ENCODE data around the gene SEMA4G. TPM values are rescaled to one million over a fixed set of nuclear protein-coding genes. Genes with fewer than 3 reads are reported as not detected.

The SEMA4G gene
- total and polyA plus RNA-seq, 2 of the 13 experiments (the other 11 are each of a cell fraction or from before 2014, with no cell fraction given): 46.2 to 207 TPM

GRCh38 chr10:100998991-100999741 lies 29.9 kb downstream of the SEMA4G start (continued):
- TF ChIP-seq ZIK1 (CRISPR knock-in tag; IDR thresholded peaks at IDR 0.05; ENCODE audit: borderline replicate concordance, low read depth) (no peak), PTBP1 (IDR thresholded peaks at IDR 0.05; ENCODE audit: low read depth, low read length, poor library complexity, severe bottlenecking) (no peak), ZNF709 (CRISPR knock-in tag; IDR thresholded peaks at IDR 0.05) (peak; percentile 82; the same call in 1 of the 2 replicates), RXRA (CRISPR knock-in tag; IDR thresholded peaks at IDR 0.05) (peak; percentile 64; the same call in 1 of the 2 replicates), AGO2 (optimal IDR thresholded peaks at IDR 0.05; ENCODE audit: low read depth, low read length) (peak; percentile 98), ZMYM2 (CRISPR knock-in tag; IDR thresholded peaks at IDR 0.05) (no peak), MLXIP (CRISPR knock-in tag; IDR thresholded peaks at IDR 0.05; ENCODE audit: borderline replicate concordance) (no peak), HIVEP1 (CRISPR knock-in tag; IDR thresholded peaks at IDR 0.05) (0 out of 2 replicates have a peak, but pooled peaks have one; percentile 17), ISX (CRISPR knock-in tag; conservative IDR thresholded peaks at IDR 0.05) (0 out of 2 replicates have a peak, but pooled peaks have one; percentile 38), ZNF335 (CRISPR knock-in tag; IDR thresholded peaks at IDR 0.05) (no peak), ZNF407 (CRISPR knock-in tag; IDR thresholded peaks at IDR 0.05; ENCODE audit: not compliant biosample characterization) (peak; percentile 67), IKZF5 (CRISPR knock-in tag; IDR thresholded peaks at IDR 0.05) (peak; percentile 55; the same call in 1 of the 2 replicates), CREM (IDR thresholded peaks at IDR 0.05) (no peak), CREM (CRISPR knock-in tag; IDR thresholded peaks at IDR 0.05) (no peak)
